GM12878 (cell line): Measurements from ENCODE around the gene PRKAR2B. TPM values are rescaled to one million over a fixed set of nuclear protein-coding genes. Genes with fewer than 3 reads are reported as not detected.

Experiments used
- ATAC-seq: fragments of 200-7000 bp; cut with Tn5 transposase; 3 replicates; pipeline ENCODE4 v1.9.1; 2020; ENCODE audit warnings: mild to moderate bottlenecking, moderate library complexity
- BruUV-seq: library from RNA; stranded (reverse); fragments of 400-500 nt; replicated peaks from 2 replicates; lab custom pipeline; 2021; lab: Mats Ljungman, UMichigan
- CTCF ChIA-PET: fragments of 300-600 bp; sonication (Branson Sonifier 250); formaldehyde crosslinking; extraction: SDS; loops from one replicate; lab custom pipeline; 2021; ENCODE audit warnings: inconsistent platforms; lab: Yijun Ruan, JAX
- POLR2A ChIA-PET: fragments of 350-600 bp; formaldehyde crosslinking; extraction: SDS; loops from one replicate; lab custom pipeline; 2021; ENCODE audit warnings: inconsistent platforms; lab: Charles Lee
- RAD21 ChIA-PET: fragments of 300-600 bp; sonication (Branson Sonifier 250); formaldehyde crosslinking; loops from one replicate; lab custom pipeline; 2023; ENCODE audit warnings: antibody characterized with exemption; ENCODE audit not compliant: unreplicated experiment; lab: Charles Lee
- SMC1A ChIA-PET: fragments of 300-600 bp; sonication (Branson Sonifier 250); formaldehyde crosslinking; loops from one replicate; lab custom pipeline; 2023; ENCODE audit not compliant: unreplicated experiment, uncharacterized antibody; lab: Charles Lee
- DNase-seq: peaks from one replicate; pipeline ENCODE4 v3.0.0-alpha.2; 2011; ENCODE audit warnings: low read depth, low spot score
- FAIRE-seq: peaks from 3 replicates; lab custom pipeline; 2011; peaks lifted over from hg19 to GRCh38; lab: Jason Lieb, UNC
- H2AFZ ChIP-seq: 2 replicates; pipeline ENCODE4 v1.6.0; 2011; ENCODE audit warnings: low read depth, low read length, control low read depth; ENCODE audit not compliant: control insufficient read depth
- H3K27ac ChIP-seq: 2 replicates; pipeline ENCODE4 v1.5.1; 2011; ENCODE audit warnings: control low read depth; ENCODE audit not compliant: control insufficient read depth, insufficient read depth
- H3K27me3 ChIP-seq, 2 experiments: replicated peaks in 1 of 2; 2 replicates each; pipeline versions ENCODE4 v1.6.0 to v1.6.1; 2011; ENCODE audit warnings: low read length in 1 of 2; ENCODE audit not compliant: control insufficient read depth in 2 of 2, insufficient read depth in 2 of 2
- H3K36me3 ChIP-seq, 2 experiments: 2 replicates each; pipeline ENCODE4 v1.5.1; 2011; ENCODE audit warnings: low read length in 1 of 2; ENCODE audit not compliant: control insufficient read depth in 2 of 2, insufficient read depth in 2 of 2
- H3K4me1 ChIP-seq: 2 replicates; pipeline ENCODE4 v1.6.1; 2011; ENCODE audit warnings: mild to moderate bottlenecking, low read length, moderate library complexity, mixed read lengths; ENCODE audit not compliant: control insufficient read depth, insufficient read depth
- H3K4me2 ChIP-seq: 2 replicates; pipeline ENCODE4 v1.6.0; 2011; ENCODE audit warnings: control low read depth; ENCODE audit not compliant: control insufficient read depth, insufficient read depth
- H3K4me3 ChIP-seq: fragments of 200-600 bp; sonication (generic); 2 replicates; pipeline ENCODE4 v1.5.1; 2016
- H3K79me2 ChIP-seq: 2 replicates; pipeline ENCODE4 v1.6.0; 2011; ENCODE audit warnings: low read length; ENCODE audit not compliant: control insufficient read depth, insufficient read depth
- H3K9ac ChIP-seq: 2 replicates; pipeline ENCODE4 v1.8.0; 2011; ENCODE audit warnings: low read length, control low read depth, mixed read lengths; ENCODE audit not compliant: control insufficient read depth, insufficient read depth
- H3K9me3 ChIP-seq: replicated peaks from 3 replicates; pipeline ENCODE4 v1.5.1; 2011; ENCODE audit warnings: mild to moderate bottlenecking, low read length; ENCODE audit not compliant: control insufficient read depth, insufficient read depth
- H4K20me1 ChIP-seq: 2 replicates; pipeline ENCODE4 v1.6.0; 2011; ENCODE audit not compliant: control insufficient read depth, insufficient read depth
- CREB1 ChIP-seq: IDR thresholded peaks from 2 replicates; pipeline ENCODE4 v1.6.1; 2012; ENCODE audit warnings: low read depth, mild to moderate bottlenecking, inconsistent platforms
- CREM ChIP-seq: IDR thresholded peaks from 2 replicates; pipeline ENCODE4 v1.6.1; 2014; ENCODE audit warnings: antibody characterized with exemption, low read depth
- EZH2 ChIP-seq: IDR thresholded peaks from 2 replicates; pipeline ENCODE4 v1.6.1; 2012; ENCODE audit warnings: low read depth, mild to moderate bottlenecking, control low read depth, inconsistent platforms, low read length, borderline replicate concordance; ENCODE audit not compliant: control insufficient read depth
- FOXM1 ChIP-seq: IDR thresholded peaks from 2 replicates; pipeline ENCODE4 v1.6.1; 2012; ENCODE audit warnings: low read depth, mild to moderate bottlenecking, inconsistent platforms, low read length, moderate library complexity
- HDGF ChIP-seq: fragments of 450-650 bp; IDR thresholded peaks from 2 replicates; pipeline ENCODE4 v1.6.1; 2016; ENCODE audit warnings: antibody characterized with exemption
- IKZF1 ChIP-seq: fragments of 450-650 bp; conservative IDR thresholded peaks from 2 replicates; pipeline ENCODE4 v1.6.1; 2017; ENCODE audit warnings: antibody characterized with exemption, mild to moderate bottlenecking
- LARP7 ChIP-seq: fragments of 450-650 bp; IDR thresholded peaks from 2 replicates; pipeline ENCODE4 v1.6.1; 2017; ENCODE audit warnings: mild to moderate bottlenecking
- MEF2A ChIP-seq: IDR thresholded peaks from 2 replicates; pipeline ENCODE4 v1.6.1; 2011; ENCODE audit warnings: low read depth, mild to moderate bottlenecking, low read length, moderate library complexity; ENCODE audit not compliant: insufficient read depth
- MEF2B ChIP-seq: fragments of 450-650 bp; IDR thresholded peaks from 2 replicates; pipeline ENCODE4 v1.6.1; 2018; ENCODE audit warnings: mild to moderate bottlenecking, moderate library complexity; ENCODE audit not compliant: partially characterized antibody, poor library complexity, severe bottlenecking
- NR2C1 ChIP-seq: fragments of 450-650 bp; IDR thresholded peaks from 2 replicates; pipeline ENCODE4 v1.6.1; 2017; ENCODE audit warnings: antibody characterized with exemption, mild to moderate bottlenecking, moderate library complexity
- POU2F2 ChIP-seq: IDR thresholded peaks from 3 replicates; pipeline ENCODE4 v1.6.1; 2011; ENCODE audit warnings: low read depth, mild to moderate bottlenecking, low read length, borderline replicate concordance
- RBBP5 ChIP-seq: fragments of 200-600 bp; sonication (generic); conservative IDR thresholded peaks from 2 replicates; pipeline ENCODE4 v1.6.1; 2016
- SMC3 ChIP-seq: IDR thresholded peaks from 2 replicates; pipeline ENCODE4 v1.6.1; 2011; ENCODE audit warnings: low read length, improper control_type of control experiment, borderline replicate concordance
- SREBF1 ChIP-seq: IDR thresholded peaks from 2 replicates; pipeline ENCODE4 v1.6.1; 2012; ENCODE audit warnings: mild to moderate bottlenecking, low read length
- ZSCAN29 ChIP-seq: fragments of 450-650 bp; IDR thresholded peaks from 2 replicates; pipeline ENCODE4 v1.6.1; 2017; ENCODE audit warnings: mild to moderate bottlenecking, moderate library complexity
- WGBS: methylation state at CpG from one replicate; pipeline ENCODE4 v1.1.6; 2016; ENCODE audit warnings: low lambda C conversion rate; ENCODE audit not compliant: insufficient replicate concordance, insufficient coverage; ENCODE audit errors: missing lambda C conversion rate; 5-methylcytosine and 5-hydroxymethylcytosine counted together
- in situ Hi-C: fragments of 300-500 bp; cut with MboI; formaldehyde crosslinking; loops from 9 replicates; pipeline ENCODE4 v1.14.3; 2018; ENCODE audit warnings: mixed read lengths
- intact Hi-C: fragments of 100-400 bp; cut with micrococcal nuclease; formaldehyde crosslinking; loops from one replicate; pipeline ENCODE4 v1.14.2; 2022; ENCODE audit not compliant: unreplicated experiment
- polyA plus RNA-seq, 11 experiments: library from polyadenylated mRNA; depleted of rRNA in 4 of 11; unstranded in 6 of 11; stranded (reverse) in 5 of 11; fragments of >200 nt; fragmentation: Nextera tagmentation in 4 of 11; fragmentation: Illumina TruSeq in 1 of 11; extraction: Ambion mirVana in 4 of 11; extraction: Trizol in 1 of 11; gene quantifications; 1 replicate in 1 of 11; 2 replicates in 10 of 11; pipeline versions ENCODE4 v1.2.1 to v1.2.3, GENCODE V29; 2011 to 2016; ENCODE audit warnings: inconsistent platforms in 2 of 11, missing spikeins in 2 of 11, low read depth in 1 of 11
- total RNA-seq, 4 experiments: library from RNA; depleted of rRNA in 3 of 4; stranded (reverse); fragments of >200 nt in 3 of 4; fragmentation: Illumina TruSeq in 1 of 4; extraction: Trizol in 1 of 4; gene quantifications; 2 replicates each; pipeline versions ENCODE4 v1.2.1 to v1.2.3, GENCODE V29; 2013 to 2021
- TF ChIP-seq, protein P1 (sequence below): fragments of 450-650 bp; IDR thresholded peaks from 2 replicates; pipeline ENCODE4 v1.6.1; 2017; ENCODE audit warnings: mild to moderate bottlenecking, low read depth, inconsistent platforms; ENCODE audit not compliant: poor library complexity, severe bottlenecking
- TF ChIP-seq, protein P2 (sequence below): IDR thresholded peaks from 2 replicates; pipeline ENCODE4 v1.6.1; 2011; ENCODE audit warnings: mild to moderate bottlenecking, low read depth, low read length, moderate library complexity; ENCODE audit not compliant: insufficient replicate concordance
- TF ChIP-seq, protein P3 (sequence below): fragments of 450-650 bp; IDR thresholded peaks from 2 replicates; pipeline ENCODE4 v1.6.1; 2016; ENCODE audit warnings: mild to moderate bottlenecking
- TF ChIP-seq, protein P4 (sequence below): IDR thresholded peaks from 2 replicates; pipeline ENCODE4 v1.6.1; 2012; ENCODE audit warnings: low read depth, low read length, improper control_type of control experiment

PRKAR2B gene
- total and polyA plus RNA-seq, 10 of the 15 experiments (the other 5 are each of a cell fraction or from before 2014, with no cell fraction given): 0.01 to 0.18 (median 0.04) TPM; not detected in 4

DNA sequence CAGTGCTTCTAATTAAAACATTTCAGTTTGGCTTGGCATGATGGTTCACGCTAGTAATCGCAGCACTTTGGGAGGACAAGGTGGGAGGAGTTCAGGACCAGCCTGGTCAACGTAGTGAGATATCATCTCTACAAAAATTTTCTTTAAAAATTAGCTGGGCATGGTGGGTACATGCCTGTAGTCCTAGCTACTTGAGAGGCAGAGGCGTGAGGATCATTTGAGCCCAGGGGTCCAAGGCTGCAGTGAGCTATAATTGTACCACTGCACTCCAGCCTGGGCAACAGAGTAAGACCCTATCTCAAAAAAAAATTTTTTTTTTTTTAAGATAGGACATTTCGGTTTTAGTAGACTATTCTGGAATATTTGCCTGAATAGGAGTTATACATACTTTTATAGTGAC, 136.7 kb downstream of the PRKAR2B start:
- H3K79me2 ChIP-seq: peaks cover 4% of the 10 kb centered on the region
- H3K9ac ChIP-seq: no peak overlapping the region
- WGBS: 99% methylated on average over 5 of the region's 5 CpGs
- no peak overlapping the region for H3K4me3 ChIP-seq
- intact Hi-C loops (no loop called here), in situ Hi-C loops (no loop called here)
- no peaks in the 10 kb centered on the region for H3K27me3 ChIP-seq
- SMC1A ChIA-PET: interaction anchor here (1.1 to 2.6 kb wide), 5 partner anchors 9 to 18 kb away, joined by 3 to 16 read pairs (median 5); no protein-coding TSS in a partner anchor
- POLR2A ChIA-PET: interaction anchor here (0.6 to 3.9 kb wide), 2 partner anchors 12 to 149 kb away, joined by 3 to 20 read pairs; partner anchors contain the start of gene HBP1
- FAIRE-seq: no peak
- H2AFZ ChIP-seq: no peak overlapping the region
- H3K4me1 ChIP-seq: no peaks in the 10 kb centered on the region
- DNase-seq: no peak
- CTCF ChIA-PET: interaction anchor here (1.1 to 1.9 kb wide), 6 partner anchors 8 to 33 kb away, joined by 3 to 8 read pairs (median 4); partner anchors contain the start of gene HBP1
- ATAC-seq: no peak
- no peak for TF ChIP-seq CREM
- TF ChIP-seq EZH2: no peak
- TF ChIP-seq, protein P1, sequence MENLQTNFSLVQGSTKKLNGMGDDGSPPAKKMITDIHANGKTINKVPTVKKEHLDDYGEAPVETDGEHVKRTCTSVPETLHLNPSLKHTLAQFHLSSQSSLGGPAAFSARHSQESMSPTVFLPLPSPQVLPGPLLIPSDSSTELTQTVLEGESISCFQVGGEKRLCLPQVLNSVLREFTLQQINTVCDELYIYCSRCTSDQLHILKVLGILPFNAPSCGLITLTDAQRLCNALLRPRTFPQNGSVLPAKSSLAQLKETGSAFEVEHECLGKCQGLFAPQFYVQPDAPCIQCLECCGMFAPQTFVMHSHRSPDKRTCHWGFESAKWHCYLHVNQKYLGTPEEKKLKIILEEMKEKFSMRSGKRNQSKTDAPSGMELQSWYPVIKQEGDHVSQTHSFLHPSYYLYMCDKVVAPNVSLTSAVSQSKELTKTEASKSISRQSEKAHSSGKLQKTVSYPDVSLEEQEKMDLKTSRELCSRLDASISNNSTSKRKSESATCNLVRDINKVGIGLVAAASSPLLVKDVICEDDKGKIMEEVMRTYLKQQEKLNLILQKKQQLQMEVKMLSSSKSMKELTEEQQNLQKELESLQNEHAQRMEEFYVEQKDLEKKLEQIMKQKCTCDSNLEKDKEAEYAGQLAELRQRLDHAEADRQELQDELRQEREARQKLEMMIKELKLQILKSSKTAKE: no peak
- TF ChIP-seq, protein P2, sequence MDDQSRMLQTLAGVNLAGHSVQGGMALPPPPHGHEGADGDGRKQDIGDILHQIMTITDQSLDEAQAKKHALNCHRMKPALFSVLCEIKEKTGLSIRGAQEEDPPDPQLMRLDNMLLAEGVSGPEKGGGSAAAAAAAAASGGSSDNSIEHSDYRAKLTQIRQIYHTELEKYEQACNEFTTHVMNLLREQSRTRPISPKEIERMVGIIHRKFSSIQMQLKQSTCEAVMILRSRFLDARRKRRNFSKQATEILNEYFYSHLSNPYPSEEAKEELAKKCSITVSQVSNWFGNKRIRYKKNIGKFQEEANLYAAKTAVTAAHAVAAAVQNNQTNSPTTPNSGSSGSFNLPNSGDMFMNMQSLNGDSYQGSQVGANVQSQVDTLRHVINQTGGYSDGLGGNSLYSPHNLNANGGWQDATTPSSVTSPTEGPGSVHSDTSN: no peak
- TF ChIP-seq POU2F2: no peak
- TF ChIP-seq ZSCAN29: no peak
- TF ChIP-seq IKZF1: no peak
- no peak for TF ChIP-seq HDGF
- TF ChIP-seq SREBF1: no peak
- no peak for TF ChIP-seq MEF2B
- TF ChIP-seq, protein P3, sequence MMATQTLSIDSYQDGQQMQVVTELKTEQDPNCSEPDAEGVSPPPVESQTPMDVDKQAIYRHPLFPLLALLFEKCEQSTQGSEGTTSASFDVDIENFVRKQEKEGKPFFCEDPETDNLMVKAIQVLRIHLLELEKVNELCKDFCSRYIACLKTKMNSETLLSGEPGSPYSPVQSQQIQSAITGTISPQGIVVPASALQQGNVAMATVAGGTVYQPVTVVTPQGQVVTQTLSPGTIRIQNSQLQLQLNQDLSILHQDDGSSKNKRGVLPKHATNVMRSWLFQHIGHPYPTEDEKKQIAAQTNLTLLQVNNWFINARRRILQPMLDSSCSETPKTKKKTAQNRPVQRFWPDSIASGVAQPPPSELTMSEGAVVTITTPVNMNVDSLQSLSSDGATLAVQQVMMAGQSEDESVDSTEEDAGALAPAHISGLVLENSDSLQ: no peak
- TF ChIP-seq, protein P4, sequence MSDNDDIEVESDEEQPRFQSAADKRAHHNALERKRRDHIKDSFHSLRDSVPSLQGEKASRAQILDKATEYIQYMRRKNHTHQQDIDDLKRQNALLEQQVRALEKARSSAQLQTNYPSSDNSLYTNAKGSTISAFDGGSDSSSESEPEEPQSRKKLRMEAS: no peak
- no peak for TF ChIP-seq SMC3
- no peak for TF ChIP-seq NR2C1
- TF ChIP-seq MEF2A: no peak
- TF ChIP-seq FOXM1: no peak
- no peak for TF ChIP-seq LARP7
- no peak for TF ChIP-seq CREB1
- no peak for TF ChIP-seq RBBP5
- RAD21 ChIA-PET: interaction anchor here (1.6 kb wide), 1 partner anchor 13 kb away, joined by 4 read pairs; no protein-coding TSS in a partner anchor
- no peaks in the 10 kb centered on the region for H3K9me3 ChIP-seq
- no peak overlapping the region for H3K27ac ChIP-seq
- no TSS peak for BruUV-seq
- H3K4me2 ChIP-seq: no peak overlapping the region
- H3K36me3 ChIP-seq: peaks cover 0 to 3% of the 10 kb centered on the region in 2 experiments; a peak in 1 of 4 replicates
- no peaks in the 10 kb centered on the region for H4K20me1 ChIP-seq
